AG10803 (cell line): ENCODE data around the gene ALX4.
A peak's percentile ranks its signal among the peaks of the same experiment; 100 is the strongest.

Experiments used
- DNase-seq: peaks from one replicate; pipeline ENCODE4 v3.0.0; 2010; ENCODE audit warnings: low read depth
- H3K4me3 ChIP-seq: 2 replicates; pipeline ENCODE4 v1.5.1; 2011; ENCODE audit warnings: mild to moderate bottlenecking, low read length, control low read depth
- TF ChIP-seq, protein P1 (sequence below): conservative IDR thresholded peaks from 2 replicates; pipeline ENCODE4 v1.5.1; 2011; ENCODE audit warnings: mild to moderate bottlenecking, low read length, control low read depth, inconsistent platforms

The ALX4 gene

DNA sequence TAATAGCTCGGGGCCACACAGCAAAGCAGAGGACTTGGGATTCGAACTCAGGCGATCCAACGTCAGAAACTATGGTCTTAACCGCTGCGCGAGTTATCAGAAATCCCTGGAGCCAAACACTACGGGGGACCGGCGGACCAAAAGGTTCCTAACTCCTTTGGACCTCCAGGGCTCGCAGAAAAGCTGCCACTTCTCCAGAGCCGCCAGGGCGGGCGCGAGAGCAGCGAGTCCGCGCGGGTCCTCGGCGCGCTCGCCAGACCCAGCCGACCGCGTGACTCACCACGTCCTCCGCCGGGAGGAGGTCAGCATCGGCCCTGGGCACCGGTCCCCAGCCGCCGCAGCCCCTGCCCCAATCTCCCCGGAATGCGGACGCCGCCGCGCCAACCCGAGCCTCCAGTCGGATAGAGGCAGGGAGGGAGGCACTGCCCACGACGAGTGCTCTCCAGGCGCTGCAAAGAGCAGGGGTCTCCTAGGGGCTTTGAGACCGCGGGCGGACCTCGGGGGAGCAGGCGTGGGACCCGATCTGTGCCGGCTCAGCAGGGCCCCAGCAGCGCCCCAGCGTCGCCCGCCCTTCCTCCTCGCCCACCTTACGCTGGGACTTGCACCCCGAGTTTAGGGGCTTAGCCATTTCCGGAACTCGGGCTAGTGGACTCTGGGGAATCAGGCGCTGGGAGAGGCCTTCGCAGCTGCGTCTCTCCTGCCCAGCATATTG, 6.2 kb upstream of the ALX4 start:
- peak overlapping the region; percentile 40 for H3K4me3 ChIP-seq
- TF ChIP-seq, protein P1, sequence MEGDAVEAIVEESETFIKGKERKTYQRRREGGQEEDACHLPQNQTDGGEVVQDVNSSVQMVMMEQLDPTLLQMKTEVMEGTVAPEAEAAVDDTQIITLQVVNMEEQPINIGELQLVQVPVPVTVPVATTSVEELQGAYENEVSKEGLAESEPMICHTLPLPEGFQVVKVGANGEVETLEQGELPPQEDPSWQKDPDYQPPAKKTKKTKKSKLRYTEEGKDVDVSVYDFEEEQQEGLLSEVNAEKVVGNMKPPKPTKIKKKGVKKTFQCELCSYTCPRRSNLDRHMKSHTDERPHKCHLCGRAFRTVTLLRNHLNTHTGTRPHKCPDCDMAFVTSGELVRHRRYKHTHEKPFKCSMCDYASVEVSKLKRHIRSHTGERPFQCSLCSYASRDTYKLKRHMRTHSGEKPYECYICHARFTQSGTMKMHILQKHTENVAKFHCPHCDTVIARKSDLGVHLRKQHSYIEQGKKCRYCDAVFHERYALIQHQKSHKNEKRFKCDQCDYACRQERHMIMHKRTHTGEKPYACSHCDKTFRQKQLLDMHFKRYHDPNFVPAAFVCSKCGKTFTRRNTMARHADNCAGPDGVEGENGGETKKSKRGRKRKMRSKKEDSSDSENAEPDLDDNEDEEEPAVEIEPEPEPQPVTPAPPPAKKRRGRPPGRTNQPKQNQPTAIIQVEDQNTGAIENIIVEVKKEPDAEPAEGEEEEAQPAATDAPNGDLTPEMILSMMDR = peak; percentile 13
- DNase-seq = peak; percentile 27

DNA sequence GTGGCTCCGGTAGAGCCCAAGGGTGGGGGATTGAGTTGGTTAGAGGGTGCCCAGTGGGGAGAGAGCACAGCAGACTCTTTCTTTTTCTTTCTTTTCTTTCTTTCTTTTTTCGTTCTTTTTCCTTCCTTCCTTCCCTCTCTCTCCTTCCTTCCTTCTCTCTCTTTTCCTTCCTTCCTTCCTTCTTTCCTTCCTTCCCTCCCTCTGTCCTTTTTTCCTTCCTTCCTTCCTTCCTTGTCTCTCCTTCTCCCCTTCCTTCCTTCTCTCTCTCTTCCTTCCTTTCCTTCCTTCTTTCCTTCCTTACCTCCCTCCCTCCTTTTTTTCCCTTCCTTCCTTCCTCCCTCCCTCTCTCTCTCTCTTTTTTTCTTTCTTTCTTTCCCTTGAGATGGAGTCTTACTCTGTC, 4.8 kb upstream of the ALX4 start:
- DNase-seq = no peak
- TF ChIP-seq, protein P1 = no peak
- no peak overlapping the region for H3K4me3 ChIP-seq

DNA sequence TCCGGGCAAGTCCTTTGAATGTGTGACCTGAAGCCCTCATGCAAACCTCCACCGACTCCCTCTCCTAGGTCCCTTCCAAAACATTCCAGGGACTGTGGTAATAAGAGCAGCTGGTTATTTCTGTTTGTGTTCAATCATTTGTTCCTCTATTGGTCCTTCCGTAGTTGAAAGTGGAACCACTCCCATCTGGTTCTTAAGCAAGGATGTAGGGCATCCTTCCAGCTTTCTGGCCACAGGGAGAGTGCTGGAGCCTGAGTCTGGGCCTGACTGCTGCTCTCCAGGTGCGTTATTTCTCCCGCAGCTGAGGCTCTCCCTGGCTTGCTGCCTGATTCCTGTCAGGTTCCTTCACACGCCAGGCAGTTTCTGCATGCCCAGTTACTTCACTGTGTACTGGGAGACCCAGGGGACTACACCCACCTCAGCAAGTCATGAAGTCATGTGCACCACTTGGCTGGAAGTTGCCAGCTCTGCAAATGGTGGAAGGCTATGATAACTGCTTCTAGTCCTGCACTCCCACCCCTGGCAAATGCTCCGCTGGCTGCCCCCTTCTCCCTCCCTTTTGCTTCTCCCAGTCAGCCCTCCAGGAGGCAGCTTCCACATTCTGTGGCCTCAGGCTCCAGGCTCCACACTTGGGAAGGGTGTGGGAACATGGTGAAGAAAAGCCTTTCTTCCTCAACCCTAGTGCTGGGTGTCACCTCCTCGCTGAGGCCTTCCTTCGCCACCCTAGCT, 4.0 kb upstream of the ALX4 start:
- no peak overlapping the region for H3K4me3 ChIP-seq
- TF ChIP-seq, protein P1 = no peak

DNA sequence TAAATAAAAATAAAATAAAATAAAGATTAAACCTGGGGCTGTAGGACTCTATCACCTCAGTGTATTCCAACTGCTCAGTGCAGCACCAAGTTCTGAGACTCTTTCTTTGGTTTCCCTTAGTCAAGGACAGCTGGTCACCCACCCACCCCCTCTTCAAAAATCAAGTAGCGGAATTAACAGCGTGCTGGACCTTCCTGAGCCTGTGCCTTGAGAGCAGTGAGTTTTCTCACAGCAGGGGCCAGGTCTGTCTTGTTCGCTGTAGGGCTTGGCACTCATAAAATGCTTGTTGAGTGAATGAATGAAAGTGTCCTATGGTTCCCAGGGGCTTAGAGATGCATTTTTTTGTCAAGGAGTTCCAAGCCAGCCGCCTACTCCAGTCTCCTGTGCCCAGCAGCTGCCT, 2.9 kb upstream of the ALX4 start:
- DNase-seq = no peak
- H3K4me3 ChIP-seq = no peak overlapping the region
- TF ChIP-seq, protein P1 = no peak

More for the DNA sequence above, 4.0 kb upstream of the ALX4 start:
- peak; percentile 48 for DNase-seq

DNA sequence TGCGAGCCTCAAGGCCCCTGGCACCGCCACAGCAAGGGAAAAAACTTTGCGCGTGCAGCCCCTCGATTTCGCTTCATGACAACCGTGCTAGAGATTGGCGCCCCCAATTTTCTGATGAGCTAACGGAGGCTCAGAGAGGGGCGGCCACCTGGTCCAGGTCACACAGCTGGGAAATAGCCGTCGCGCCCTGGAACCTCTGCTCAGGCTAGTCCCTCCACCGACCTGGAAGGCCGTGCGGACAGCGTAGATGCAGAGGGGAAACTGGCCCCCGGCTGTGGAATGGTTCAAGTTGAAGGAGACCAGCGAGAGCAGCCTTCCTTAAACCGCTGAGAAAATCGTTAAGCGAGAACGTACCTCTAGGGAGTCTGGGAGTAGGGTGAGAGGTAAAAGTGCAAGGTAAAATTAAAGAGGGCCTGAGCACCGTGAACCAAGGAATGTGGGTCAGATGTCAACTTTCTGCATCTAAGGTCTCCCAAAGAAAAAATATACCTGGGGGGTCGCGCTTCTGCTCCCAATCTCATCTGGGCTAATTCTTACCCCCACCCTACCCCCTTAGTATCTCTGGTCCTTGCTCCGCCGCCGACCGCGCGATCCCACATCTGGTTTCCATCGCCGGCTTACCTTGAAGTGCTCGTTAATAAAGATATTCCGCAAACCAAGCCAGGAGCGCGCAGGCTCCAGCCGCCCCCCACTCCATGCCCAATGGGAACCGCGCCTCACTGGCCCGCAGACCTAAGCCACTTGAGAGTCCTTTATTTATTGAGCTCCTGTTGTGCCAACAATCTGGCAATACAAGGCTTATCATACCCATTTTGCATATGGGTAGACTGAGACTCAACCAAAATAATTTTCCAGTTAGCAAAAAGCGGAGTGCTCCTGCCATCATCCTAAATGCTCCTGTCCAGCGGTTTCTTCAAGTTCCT, 1.7 kb upstream of the ALX4 start:
- H3K4me3 ChIP-seq = no peak overlapping the region
- TF ChIP-seq, protein P1 = no peak
- DNase-seq = no peak

DNA sequence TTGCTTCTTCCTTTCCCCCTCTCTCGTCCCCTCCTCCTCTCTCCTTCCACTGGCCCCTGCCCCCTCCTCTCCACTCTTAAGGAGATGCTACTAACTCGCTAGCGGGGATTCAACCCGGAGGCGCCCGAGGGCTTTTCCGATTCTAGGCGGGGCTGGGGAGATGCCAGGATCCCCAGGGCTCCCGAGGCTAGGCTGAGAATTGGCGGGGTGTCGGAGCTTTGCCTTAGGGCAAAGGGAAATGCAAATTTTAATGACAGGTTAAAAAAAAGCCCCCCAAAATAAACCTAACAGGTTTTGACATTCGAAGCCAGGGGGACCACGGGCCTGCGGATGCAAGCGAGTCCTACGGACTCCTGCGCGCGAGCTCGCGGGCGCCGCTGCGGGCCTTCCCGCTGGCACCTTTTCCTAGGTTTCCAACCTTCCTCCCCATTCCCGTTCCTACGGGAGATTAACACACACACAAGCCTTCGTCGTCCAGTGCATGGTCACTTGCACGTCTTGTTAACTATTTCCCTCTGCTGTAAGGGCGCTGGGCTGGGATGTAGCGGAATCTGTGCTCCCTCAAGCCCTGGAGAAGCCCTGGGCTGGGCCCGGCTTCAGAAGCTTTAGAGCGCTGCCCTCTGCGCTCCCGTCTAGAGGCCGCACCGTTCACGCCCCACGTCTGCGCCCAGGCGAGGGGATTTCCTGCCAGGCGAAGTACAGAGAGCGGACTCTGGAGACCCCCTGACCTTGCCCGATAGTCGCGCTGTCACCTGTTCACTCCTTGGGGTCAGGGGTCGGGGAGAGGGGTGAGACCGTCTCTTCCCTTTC, 729 bp upstream of the ALX4 start:
- no peak for DNase-seq
- TF ChIP-seq, protein P1 = no peak
- H3K4me3 ChIP-seq = no peak overlapping the region
